K562 (cell line): ENCODE results near the gene MSH3. TPM values are rescaled to one million over a fixed set of nuclear protein-coding genes. Genes with fewer than 3 reads are reported as not detected.

Experiments used
- ATAC-seq: fragments of 200-7000 bp; cut with Tn5 transposase; 3 replicates; pipeline ENCODE4 v1.9.1; 2020; ENCODE audit warnings: moderate library complexity
- BruUV-seq: library from RNA; stranded (reverse); fragments of 400-500 nt; replicated peaks from 2 replicates; lab custom pipeline; 2021; lab: Mats Ljungman, UMichigan
- CTCF ChIA-PET: fragments of 300-600 bp; formaldehyde crosslinking; extraction: SDS; loops from one replicate; lab custom pipeline; 2021; ENCODE audit warnings: low intra/inter-chr PET ratio; lab: Yijun Ruan, JAX
- POLR2A ChIA-PET: fragments of 300-600, 350-650 bp; sonication (Branson Sonifier 250); formaldehyde crosslinking; extraction: SDS; loops from one replicate; lab custom pipeline; 2021; ENCODE audit warnings: antibody characterized with exemption, inconsistent platforms; lab: Yijun Ruan, JAX
- DNase-seq, 4 experiments: peaks; one replicate each; pipeline versions ENCODE4 v3.0.0 to v3.0.0-alpha.2; 2011 to 2018; ENCODE audit warnings: low spot score in 3 of 4, mixed read lengths in 3 of 4; ENCODE audit errors: extremely low read depth in 1 of 4
- FAIRE-seq: peaks from 2 replicates; lab custom pipeline; 2011; peaks lifted over from hg19 to GRCh38; lab: Jason Lieb, UNC
- H2AFZ ChIP-seq: 2 replicates; pipeline ENCODE4 v1.6.0; 2011; ENCODE audit warnings: low read depth, low read length, control low read depth, inconsistent platforms
- H3K27ac ChIP-seq: fragments of 200-600 bp; 3 replicates; pipeline ENCODE4 v1.8.0; 2011; ENCODE audit warnings: low read depth, mild to moderate bottlenecking, control low read depth, inconsistent platforms, low read length, moderate library complexity, mixed read lengths; ENCODE audit errors: extremely low read depth
- H3K27me3 ChIP-seq, 2 experiments: fragments of 300-600 bp in 1 of 2; 2 replicates in 1 of 2; 3 replicates in 1 of 2; pipeline versions ENCODE4 v1.6.0 to v1.8.0; 2011; ENCODE audit warnings: inconsistent platforms in 2 of 2, low read length in 2 of 2, mild to moderate bottlenecking in 1 of 2, mixed read lengths in 1 of 2, moderate library complexity in 1 of 2; ENCODE audit not compliant: control insufficient read depth in 2 of 2, insufficient read depth in 2 of 2
- H3K36me3 ChIP-seq: fragments of 300-600 bp; 3 replicates; pipeline ENCODE4 v1.8.0; 2011; ENCODE audit warnings: mild to moderate bottlenecking, low read length, inconsistent platforms; ENCODE audit not compliant: control insufficient read depth, insufficient read depth
- H3K4me1 ChIP-seq, 2 experiments: fragments of 200-600 bp in 1 of 2; replicated peaks in 1 of 2; 2 replicates in 1 of 2; 3 replicates in 1 of 2; pipeline versions ENCODE4 v1.5.1 to v1.8.0; 2011; ENCODE audit warnings: inconsistent platforms in 2 of 2, low read length in 2 of 2, mild to moderate bottlenecking in 1 of 2, mixed read lengths in 1 of 2, moderate library complexity in 1 of 2; ENCODE audit not compliant: control insufficient read depth in 2 of 2, insufficient read depth in 2 of 2
- H3K4me2 ChIP-seq: 2 replicates; pipeline ENCODE4 v1.6.1; 2011; ENCODE audit warnings: low read length, control low read depth, inconsistent platforms, mixed read lengths; ENCODE audit not compliant: insufficient read depth
- H3K4me3 ChIP-seq: fragments of 200-600 bp; sonication (generic), shearing (Covaris generic); 2 replicates; pipeline ENCODE4 v1.5.1; 2016; ENCODE audit warnings: control low read depth, inconsistent platforms
- H3K79me2 ChIP-seq: fragments of 200-600 bp; 3 replicates; pipeline ENCODE4 v1.8.0; 2011; ENCODE audit warnings: low read length, inconsistent platforms; ENCODE audit not compliant: control insufficient read depth, insufficient read depth
- H3K9ac ChIP-seq, 2 experiments: 2 replicates each; pipeline versions ENCODE4 v1.6.0 to v1.6.1; 2011; ENCODE audit warnings: low read depth in 2 of 2, low read length in 2 of 2, control low read depth in 1 of 2, inconsistent platforms in 1 of 2, mild to moderate bottlenecking in 1 of 2, mixed read lengths in 1 of 2; ENCODE audit not compliant: insufficient read depth in 1 of 2
- H3K9me1 ChIP-seq: one replicate; pipeline ENCODE4 v1.6.0; 2011; ENCODE audit warnings: inconsistent platforms, mild to moderate bottlenecking, low read length, moderate library complexity; ENCODE audit not compliant: control insufficient read depth, insufficient read depth
- H3K9me3 ChIP-seq: replicated peaks from 2 replicates; pipeline ENCODE4 v1.5.1; 2011; ENCODE audit warnings: low read depth, low read length, inconsistent platforms; ENCODE audit not compliant: control insufficient read depth, insufficient read depth
- H4K20me1 ChIP-seq: replicated peaks from 2 replicates; pipeline ENCODE4 v1.6.1; 2011; ENCODE audit warnings: low read length, inconsistent platforms, mixed read lengths; ENCODE audit not compliant: control insufficient read depth, insufficient read depth
- CEBPZ ChIP-seq: fragments of 150-350 bp; IDR thresholded peaks from 2 replicates; pipeline ENCODE4 v1.6.1; 2014; ENCODE audit warnings: low read depth, mild to moderate bottlenecking, low read length, borderline replicate concordance
- CTCF ChIP-seq, 3 experiments: IDR thresholded peaks in 2 of 3; conservative IDR thresholded peaks in 1 of 3; 2 replicates each; pipeline ENCODE4 v1.5.1; 2011 to 2012; ENCODE audit warnings: low read length in 3 of 3, mild to moderate bottlenecking in 3 of 3, control low read depth in 2 of 3, improper control_type of control experiment in 1 of 3, inconsistent platforms in 1 of 3, low read depth in 1 of 3, mixed read lengths in 1 of 3, moderate library complexity in 1 of 3; ENCODE audit not compliant: insufficient read depth in 2 of 3
- FOXK1 ChIP-seq: sonication (generic); formaldehyde crosslinking; IDR thresholded peaks from 2 replicates; pipeline ENCODE4 v1.8.0; 2022; ENCODE audit warnings: missing genetic modification reagents, mild to moderate bottlenecking, borderline replicate concordance
- GTF3C2 ChIP-seq: IDR thresholded peaks from 3 replicates; pipeline ENCODE4 v1.6.1; 2011; ENCODE audit warnings: borderline replicate concordance, mild to moderate bottlenecking, moderate library complexity; ENCODE audit not compliant: insufficient read length; ENCODE audit errors: extremely low read depth
- KLF6 ChIP-seq: fragments of 250-450 bp; sonication (Bioruptor Pico); IDR thresholded peaks from 2 replicates; pipeline ENCODE4 v1.4.0; 2020; ENCODE audit warnings: mild to moderate bottlenecking, moderate library complexity, borderline replicate concordance
- NFATC3 ChIP-seq: fragments of 450-650 bp; IDR thresholded peaks from 2 replicates; pipeline ENCODE4 v1.6.1; 2017; ENCODE audit warnings: mild to moderate bottlenecking
- OTX1 ChIP-seq: fragments of 450-650 bp; formaldehyde crosslinking; IDR thresholded peaks from 2 replicates; pipeline ENCODE4 v1.4.0; 2022; ENCODE audit warnings: mild to moderate bottlenecking
- PRPF4 ChIP-seq: fragments of 200-400 bp; formaldehyde crosslinking; IDR thresholded peaks from one replicate; pipeline ENCODE4 v1.6.1; 2017; ENCODE audit warnings: low read length, low read depth, mild to moderate bottlenecking; ENCODE audit not compliant: insufficient read depth, poor library complexity, severe bottlenecking
- SMAD4 ChIP-seq: fragments of 250-450 bp; sonication (Bioruptor Pico); conservative IDR thresholded peaks from 2 replicates; pipeline ENCODE4 v1.8.0; 2021; ENCODE audit warnings: inconsistent platforms, mild to moderate bottlenecking, moderate library complexity
- ZBTB43 ChIP-seq: sonication (generic); formaldehyde crosslinking; IDR thresholded peaks from 2 replicates; pipeline ENCODE4 v1.8.0; 2023; ENCODE audit warnings: mild to moderate bottlenecking, missing genetic modification reagents
- ZFPM2 ChIP-seq: fragments of 250-450 bp; sonication (Bioruptor Pico); IDR thresholded peaks from 2 replicates; pipeline ENCODE4 v1.5.1; 2022; ENCODE audit warnings: mild to moderate bottlenecking
- ZNF695 ChIP-seq: fragments of 450-650 bp; formaldehyde crosslinking; IDR thresholded peaks from 2 replicates; pipeline ENCODE4 v1.4.0; 2020; ENCODE audit warnings: mild to moderate bottlenecking, moderate library complexity
- ZNF766 ChIP-seq: fragments of 200-800 bp; sonication (Bioruptor generic); conservative IDR thresholded peaks from 2 replicates; pipeline ENCODE4 v1.6.1; 2016; ENCODE audit warnings: missing genetic modification characterization, missing compliant biosample characterization
- WGBS: fragments of 100-300 bp; shearing (Covaris generic); methylation state at CpG from one replicate; pipeline ENCODE4 v1.1.6; 2016; ENCODE audit warnings: low coverage, mixed read lengths; ENCODE audit not compliant: insufficient coverage; ENCODE audit errors: missing lambda C conversion rate; 5-methylcytosine and 5-hydroxymethylcytosine counted together
- in situ Hi-C: fragments of 300-500 bp; cut with MboI; formaldehyde crosslinking; loops from 4 replicates; pipeline ENCODE4 v1.15.0; 2018; ENCODE audit warnings: inconsistent platforms, mixed read lengths
- intact Hi-C: fragments of 100-400 bp; cut with micrococcal nuclease; formaldehyde crosslinking; loops from 2 replicates; pipeline ENCODE4 v1.14.2; 2022
- polyA plus RNA-seq, 8 experiments: library from polyadenylated mRNA; depleted of rRNA in 4 of 8; stranded (reverse) in 5 of 8; unstranded in 3 of 8; fragments of >200 nt; fragmentation: Nextera tagmentation in 2 of 8; fragmentation: Illumina TruSeq in 1 of 8; extraction: Ambion mirVana in 2 of 8; extraction: Trizol in 1 of 8; gene quantifications; 2 replicates each; pipeline versions ENCODE4 v1.2.1 to v1.2.3, GENCODE V29; 2011 to 2014; ENCODE audit warnings: inconsistent platforms in 1 of 8, missing spikeins in 1 of 8
- total RNA-seq, 7 experiments: library from RNA; depleted of rRNA in 6 of 7; stranded (reverse); fragments of >200 nt in 6 of 7; fragmentation: Illumina TruSeq in 2 of 7; extraction: Trizol in 2 of 7; gene quantifications; 2 replicates each; pipeline versions ENCODE4 v1.2.1 to v1.2.3, GENCODE V29; 2011 to 2021; ENCODE audit warnings: low replicate concordance in 1 of 7

Gene MSH3
- total and polyA plus RNA-seq, 9 of the 15 experiments (the other 6 are each of a cell fraction or from before 2014, with no cell fraction given), result 3.9 to 17.2 (median 13.2) TPM

GRCh38 chr5:80713631-80714030 lies 59.2 kb downstream of the MSH3 start:
- no TSS peak for BruUV-seq
- POLR2A ChIA-PET, result no interaction called here
- TF ChIP-seq ZNF766 (CRISPR knock-in tag) (no peak), ZFPM2 (CRISPR knock-in tag) (no peak), ZNF695 (CRISPR knock-in tag) (no peak), FOXK1 (CRISPR knock-in tag) (no peak), OTX1 (CRISPR knock-in tag) (no peak), CEBPZ (no peak), SMAD4 (CRISPR knock-in tag) (no peak), PRPF4 (no peak), KLF6 (CRISPR knock-in tag) (no peak), NFATC3 (no peak), CTCF (IDR thresholded peaks at IDR 0.05 in 2 of 3, conservative IDR thresholded peaks at IDR 0.05 in 1 of 3; ENCODE audit: insufficient read depth in 2 of 3, low read depth in 1 of 3, low read length in 3 of 3) (no peak), ZBTB43 (CRISPR knock-in tag) (no peak), GTF3C2 (no peak)

More at GRCh38 chr5:80713631-80714030, 59.2 kb downstream of the MSH3 start:
- Histone ChIP-seq H3K4me1 (no peaks in the 10 kb centered on the region), H3K9me1 (no peaks in the 10 kb centered on the region), H3K9me3 (no peaks in the 10 kb centered on the region), H3K36me3 (peaks cover 20% of the 10 kb centered on the region), H3K4me2 (no peak overlapping the region), H3K79me2 (no peaks in the 10 kb centered on the region), H3K4me3 (no peak overlapping the region), H4K20me1 (no peaks in the 10 kb centered on the region), H2AFZ (no peak overlapping the region), H3K27ac (no peak overlapping the region), H3K27me3 (no peaks in the 10 kb centered on the region), H3K9ac (no peak overlapping the region)
- intact Hi-C loops, result no loop called here
- DNase-seq (no peak), ATAC-seq (no peak), FAIRE-seq (no peak)
- 94% methylated on average over 5 of the region's 5 CpGs for WGBS
- CTCF ChIA-PET, result no interaction called here
- in situ Hi-C loops, result no loop called here
